ENCODE results near the gene PCDHGA10.
"Not testable (repeated sequence)": the region's sequence is repeated elsewhere in the genome, so short reads cannot be mapped to it uniquely, and the experiment has no call there.

DNA sequence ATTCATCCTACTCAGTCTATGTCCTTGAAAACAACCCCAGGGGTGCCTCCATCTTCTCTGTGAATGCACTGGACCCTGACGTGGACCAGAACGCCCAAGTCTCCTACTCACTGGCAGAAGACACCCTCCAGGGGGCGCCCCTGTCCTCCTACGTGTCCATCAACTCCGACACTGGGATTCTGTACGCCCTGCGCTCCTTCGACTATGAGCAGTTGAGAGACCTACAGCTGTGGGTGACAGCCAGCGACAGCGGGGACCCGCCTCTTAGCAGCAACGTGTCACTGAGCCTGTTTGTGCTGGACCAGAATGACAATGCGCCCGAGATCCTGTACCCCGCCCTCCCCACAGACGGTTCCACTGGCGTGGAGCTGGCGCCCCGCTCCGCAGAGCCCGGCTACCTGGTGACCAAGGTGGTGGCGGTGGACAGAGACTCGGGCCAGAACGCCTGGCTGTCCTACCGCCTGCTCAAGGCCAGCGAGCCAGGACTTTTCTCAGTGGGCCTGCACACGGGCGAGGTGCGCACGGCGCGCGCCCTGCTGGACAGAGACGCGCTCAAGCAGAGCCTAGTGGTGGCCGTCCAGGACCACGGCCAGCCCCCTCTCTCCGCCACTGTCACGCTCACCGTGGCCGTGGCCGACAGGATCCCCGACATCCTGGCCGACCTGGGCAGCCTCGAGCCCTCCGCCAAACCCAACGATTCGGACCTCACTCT lies 37.2 kb upstream of the PCDHGA10 start:
- TF ChIP-seq, protein P1, sequence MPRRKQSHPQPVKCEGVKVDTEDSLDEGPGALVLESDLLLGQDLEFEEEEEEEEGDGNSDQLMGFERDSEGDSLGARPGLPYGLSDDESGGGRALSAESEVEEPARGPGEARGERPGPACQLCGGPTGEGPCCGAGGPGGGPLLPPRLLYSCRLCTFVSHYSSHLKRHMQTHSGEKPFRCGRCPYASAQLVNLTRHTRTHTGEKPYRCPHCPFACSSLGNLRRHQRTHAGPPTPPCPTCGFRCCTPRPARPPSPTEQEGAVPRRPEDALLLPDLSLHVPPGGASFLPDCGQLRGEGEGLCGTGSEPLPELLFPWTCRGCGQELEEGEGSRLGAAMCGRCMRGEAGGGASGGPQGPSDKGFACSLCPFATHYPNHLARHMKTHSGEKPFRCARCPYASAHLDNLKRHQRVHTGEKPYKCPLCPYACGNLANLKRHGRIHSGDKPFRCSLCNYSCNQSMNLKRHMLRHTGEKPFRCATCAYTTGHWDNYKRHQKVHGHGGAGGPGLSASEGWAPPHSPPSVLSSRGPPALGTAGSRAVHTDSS (tag by site-specific recombination; IDR thresholded peaks at IDR 0.05), result not testable (repeated sequence)
- not testable (repeated sequence) for TF ChIP-seq ZFP37 (tag by site-specific recombination; IDR thresholded peaks at IDR 0.05); BCL11A (tag by site-specific recombination; IDR thresholded peaks at IDR 0.05; ENCODE audit: low read depth); ZNF214 (tag by site-specific recombination; IDR thresholded peaks at IDR 0.05; ENCODE audit: borderline replicate concordance); ZNF423 (tag by site-specific recombination; IDR thresholded peaks at IDR 0.05); ZNF274 (IDR thresholded peaks at IDR 0.05; ENCODE audit: low read length); ZNF274 (tag by site-specific recombination; IDR thresholded peaks at IDR 0.05; ENCODE audit: borderline replicate concordance); ZNF654 (tag by site-specific recombination; IDR thresholded peaks at IDR 0.05; ENCODE audit: low read depth); GLIS2 (tag by site-specific recombination; IDR thresholded peaks at IDR 0.05)
- TF ChIP-seq, protein P2, sequence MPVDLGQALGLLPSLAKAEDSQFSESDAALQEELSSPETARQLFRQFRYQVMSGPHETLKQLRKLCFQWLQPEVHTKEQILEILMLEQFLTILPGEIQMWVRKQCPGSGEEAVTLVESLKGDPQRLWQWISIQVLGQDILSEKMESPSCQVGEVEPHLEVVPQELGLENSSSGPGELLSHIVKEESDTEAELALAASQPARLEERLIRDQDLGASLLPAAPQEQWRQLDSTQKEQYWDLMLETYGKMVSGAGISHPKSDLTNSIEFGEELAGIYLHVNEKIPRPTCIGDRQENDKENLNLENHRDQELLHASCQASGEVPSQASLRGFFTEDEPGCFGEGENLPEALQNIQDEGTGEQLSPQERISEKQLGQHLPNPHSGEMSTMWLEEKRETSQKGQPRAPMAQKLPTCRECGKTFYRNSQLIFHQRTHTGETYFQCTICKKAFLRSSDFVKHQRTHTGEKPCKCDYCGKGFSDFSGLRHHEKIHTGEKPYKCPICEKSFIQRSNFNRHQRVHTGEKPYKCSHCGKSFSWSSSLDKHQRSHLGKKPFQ (tag by site-specific recombination; IDR thresholded peaks at IDR 0.05), result not testable (repeated sequence)
- TF ChIP-seq, protein P3, sequence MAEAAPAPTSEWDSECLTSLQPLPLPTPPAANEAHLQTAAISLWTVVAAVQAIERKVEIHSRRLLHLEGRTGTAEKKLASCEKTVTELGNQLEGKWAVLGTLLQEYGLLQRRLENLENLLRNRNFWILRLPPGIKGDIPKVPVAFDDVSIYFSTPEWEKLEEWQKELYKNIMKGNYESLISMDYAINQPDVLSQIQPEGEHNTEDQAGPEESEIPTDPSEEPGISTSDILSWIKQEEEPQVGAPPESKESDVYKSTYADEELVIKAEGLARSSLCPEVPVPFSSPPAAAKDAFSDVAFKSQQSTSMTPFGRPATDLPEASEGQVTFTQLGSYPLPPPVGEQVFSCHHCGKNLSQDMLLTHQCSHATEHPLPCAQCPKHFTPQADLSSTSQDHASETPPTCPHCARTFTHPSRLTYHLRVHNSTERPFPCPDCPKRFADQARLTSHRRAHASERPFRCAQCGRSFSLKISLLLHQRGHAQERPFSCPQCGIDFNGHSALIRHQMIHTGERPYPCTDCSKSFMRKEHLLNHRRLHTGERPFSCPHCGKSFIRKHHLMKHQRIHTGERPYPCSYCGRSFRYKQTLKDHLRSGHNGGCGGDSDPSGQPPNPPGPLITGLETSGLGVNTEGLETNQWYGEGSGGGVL (tag by site-specific recombination; IDR thresholded peaks at IDR 0.05), result not testable (repeated sequence)
- TF ChIP-seq, protein P4, sequence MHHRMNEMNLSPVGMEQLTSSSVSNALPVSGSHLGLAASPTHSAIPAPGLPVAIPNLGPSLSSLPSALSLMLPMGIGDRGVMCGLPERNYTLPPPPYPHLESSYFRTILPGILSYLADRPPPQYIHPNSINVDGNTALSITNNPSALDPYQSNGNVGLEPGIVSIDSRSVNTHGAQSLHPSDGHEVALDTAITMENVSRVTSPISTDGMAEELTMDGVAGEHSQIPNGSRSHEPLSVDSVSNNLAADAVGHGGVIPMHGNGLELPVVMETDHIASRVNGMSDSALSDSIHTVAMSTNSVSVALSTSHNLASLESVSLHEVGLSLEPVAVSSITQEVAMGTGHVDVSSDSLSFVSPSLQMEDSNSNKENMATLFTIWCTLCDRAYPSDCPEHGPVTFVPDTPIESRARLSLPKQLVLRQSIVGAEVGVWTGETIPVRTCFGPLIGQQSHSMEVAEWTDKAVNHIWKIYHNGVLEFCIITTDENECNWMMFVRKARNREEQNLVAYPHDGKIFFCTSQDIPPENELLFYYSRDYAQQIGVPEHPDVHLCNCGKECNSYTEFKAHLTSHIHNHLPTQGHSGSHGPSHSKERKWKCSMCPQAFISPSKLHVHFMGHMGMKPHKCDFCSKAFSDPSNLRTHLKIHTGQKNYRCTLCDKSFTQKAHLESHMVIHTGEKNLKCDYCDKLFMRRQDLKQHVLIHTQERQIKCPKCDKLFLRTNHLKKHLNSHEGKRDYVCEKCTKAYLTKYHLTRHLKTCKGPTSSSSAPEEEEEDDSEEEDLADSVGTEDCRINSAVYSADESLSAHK (tag by site-specific recombination; IDR thresholded peaks at IDR 0.05), result not testable (repeated sequence)
- TF ChIP-seq, protein P5, sequence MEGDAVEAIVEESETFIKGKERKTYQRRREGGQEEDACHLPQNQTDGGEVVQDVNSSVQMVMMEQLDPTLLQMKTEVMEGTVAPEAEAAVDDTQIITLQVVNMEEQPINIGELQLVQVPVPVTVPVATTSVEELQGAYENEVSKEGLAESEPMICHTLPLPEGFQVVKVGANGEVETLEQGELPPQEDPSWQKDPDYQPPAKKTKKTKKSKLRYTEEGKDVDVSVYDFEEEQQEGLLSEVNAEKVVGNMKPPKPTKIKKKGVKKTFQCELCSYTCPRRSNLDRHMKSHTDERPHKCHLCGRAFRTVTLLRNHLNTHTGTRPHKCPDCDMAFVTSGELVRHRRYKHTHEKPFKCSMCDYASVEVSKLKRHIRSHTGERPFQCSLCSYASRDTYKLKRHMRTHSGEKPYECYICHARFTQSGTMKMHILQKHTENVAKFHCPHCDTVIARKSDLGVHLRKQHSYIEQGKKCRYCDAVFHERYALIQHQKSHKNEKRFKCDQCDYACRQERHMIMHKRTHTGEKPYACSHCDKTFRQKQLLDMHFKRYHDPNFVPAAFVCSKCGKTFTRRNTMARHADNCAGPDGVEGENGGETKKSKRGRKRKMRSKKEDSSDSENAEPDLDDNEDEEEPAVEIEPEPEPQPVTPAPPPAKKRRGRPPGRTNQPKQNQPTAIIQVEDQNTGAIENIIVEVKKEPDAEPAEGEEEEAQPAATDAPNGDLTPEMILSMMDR (tag by site-specific recombination; IDR thresholded peaks at IDR 0.05), result not testable (repeated sequence)

Measured in HEK293 (cell line).